ENCODE data around the gene PPARD.

DNA sequence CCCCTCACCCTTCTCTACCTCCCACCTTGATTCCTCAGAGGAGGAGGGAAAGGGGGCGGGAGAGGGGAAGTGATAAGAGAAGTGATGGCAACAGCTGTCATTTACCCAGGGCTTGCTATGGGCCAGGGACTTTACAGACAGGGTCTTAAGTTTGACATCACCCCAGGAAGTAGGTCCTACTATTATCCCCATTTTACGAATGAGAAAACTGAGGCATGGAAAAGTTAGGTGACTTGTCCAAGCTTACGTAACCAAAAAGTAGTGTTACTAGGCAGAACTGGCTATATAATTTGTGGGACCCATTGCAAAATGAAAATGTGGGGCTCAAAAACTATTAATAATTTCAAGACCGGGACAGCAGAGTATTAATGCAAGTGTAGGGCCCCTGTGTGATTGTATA is 99.3 kb downstream of the PPARD start:
- TF ChIP-seq SP1 (IDR thresholded peaks at IDR 0.05) (no peak), FOXK2 (IDR thresholded peaks at IDR 0.05) (no peak), BHLHE40 (IDR thresholded peaks at IDR 0.05; ENCODE audit: borderline replicate concordance) (no peak)
